Stimulated activated CD4-positive, alpha-beta T cell treated with anti-CD3 and anti-CD28 coated beads, Interleukin-2, amount 100 ng/mL, for 4 hours (primary cell): ENCODE data around the gene KRABD2.
"Not testable (repeated sequence)": the region's sequence is repeated elsewhere in the genome, so short reads cannot be mapped to it uniquely, and the experiment has no call there.

ENCODE experiments used
- DNase-seq: peaks from one replicate; pipeline ENCODE4 v3.0.0-alpha.2; 2020; ENCODE audit warnings: low read depth

Gene KRABD2

GRCh38 chr17:8360751-8361150 is 15.8 kb downstream of the KRABD2 start:
- DNase-seq, result no peak

GRCh38 chr17:8360260-8360659 is 16.2 kb downstream of the KRABD2 start:
- DNase-seq, result no peak

GRCh38 chr17:8359769-8360168 is 16.7 kb downstream of the KRABD2 start:
- no peak for DNase-seq

GRCh38 chr17:8357910-8358309 is 18.6 kb downstream of the KRABD2 start:
- DNase-seq, result no peak

- DNase-seq, result no peak
Observed at GRCh38 chr17:8354236-8354635, 22.3 kb downstream of the KRABD2 start.

- DNase-seq, result no peak
Observed at GRCh38 chr17:8353736-8354135, 22.8 kb downstream of the KRABD2 start.

- DNase-seq, result no peak
Observed at GRCh38 chr17:8350339-8350738, 26.2 kb downstream of the KRABD2 start.

GRCh38 chr17:8347001-8347400 is 29.5 kb downstream of the KRABD2 start:
- not testable (repeated sequence) for DNase-seq

GRCh38 chr17:8345951-8346665 is 30.4 kb downstream of the KRABD2 start:
- DNase-seq, result no peak

GRCh38 chr17:8345052-8345690 is 31.3 kb downstream of the KRABD2 start:
- no peak for DNase-seq

GRCh38 chr17:8341456-8341855 is 35.0 kb downstream of the KRABD2 start:
- no peak for DNase-seq

GRCh38 chr17:8339540-8339939 is 37.0 kb downstream of the KRABD2 start, which contains the start of gene ODF4:
ODF4 (plus strand) TSS chr17:8339840; CDS start chr17:8340052, 212 bp downstream.
- DNase-seq, result no peak

- DNase-seq, result no peak
Observed at GRCh38 chr17:8338753-8339140, 37.8 kb downstream of the KRABD2 start.

- DNase-seq, result no peak
Observed at GRCh38 chr17:8337802-8338752, 38.4 kb downstream of the KRABD2 start.

GRCh38 chr17:8333281-8333680 is 43.2 kb downstream of the KRABD2 start:
- no peak for DNase-seq

- no peak for DNase-seq
Observed at GRCh38 chr17:8332688-8333087, 43.8 kb downstream of the KRABD2 start.

GRCh38 chr17:8332128-8332527 is 44.4 kb downstream of the KRABD2 start:
- DNase-seq, result no peak

- DNase-seq, result no peak
Observed at GRCh38 chr17:8327303-8327649, 49.2 kb downstream of the KRABD2 start.
